Testis (tissue), 2 donors: ENCODE data around the gene TMEM208.

Experiments
- CTCF ChIP-seq, 3 experiments: fragments of 450-650 bp in 2 of 3; fragments of 200-600 bp in 1 of 3; sonication (generic) in 1 of 3; IDR thresholded peaks; one replicate each; pipeline ENCODE4 v1.5.1; 2016 to 2019; ENCODE audit warnings: antibody characterized with exemption in 3 of 3, mild to moderate bottlenecking in 2 of 3, moderate library complexity in 1 of 3
- POLR2A ChIP-seq: fragments of 450-650 bp; IDR thresholded peaks from one replicate; pipeline ENCODE4 v1.6.1; 2017; ENCODE audit warnings: antibody characterized with exemption, mild to moderate bottlenecking, moderate library complexity

- no peak for TF ChIP-seq CTCF (IDR thresholded peaks at IDR 0.05)
- no peak for TF ChIP-seq POLR2A
Measured at GRCh38 chr16:67256701-67257230, 29.8 kb downstream of the TMEM208 start.
